Measurements from ENCODE around the gene SRCAP.

DNA sequence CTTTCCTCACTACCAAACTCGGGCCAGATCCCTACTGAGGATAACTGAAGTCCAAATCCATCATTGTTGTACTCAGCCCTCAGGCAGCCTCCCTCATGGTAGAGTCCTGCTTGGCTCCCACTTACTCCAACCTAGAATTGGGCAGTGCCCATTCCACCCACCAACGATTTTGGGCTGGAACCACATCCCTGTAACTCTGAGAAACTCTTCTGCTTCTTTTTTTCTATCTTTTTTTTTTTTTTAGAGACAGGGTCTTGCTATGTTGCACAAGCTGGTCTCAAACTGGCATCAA lies 47.0 kb upstream of the SRCAP start:
- TF ChIP-seq SP1 (CRISPR knock-in tag; conservative IDR thresholded peaks at IDR 0.05): no peak
- TF ChIP-seq FOXJ3 (CRISPR knock-in tag; IDR thresholded peaks at IDR 0.05; ENCODE audit: borderline replicate concordance): no peak
- TF ChIP-seq, protein P1, sequence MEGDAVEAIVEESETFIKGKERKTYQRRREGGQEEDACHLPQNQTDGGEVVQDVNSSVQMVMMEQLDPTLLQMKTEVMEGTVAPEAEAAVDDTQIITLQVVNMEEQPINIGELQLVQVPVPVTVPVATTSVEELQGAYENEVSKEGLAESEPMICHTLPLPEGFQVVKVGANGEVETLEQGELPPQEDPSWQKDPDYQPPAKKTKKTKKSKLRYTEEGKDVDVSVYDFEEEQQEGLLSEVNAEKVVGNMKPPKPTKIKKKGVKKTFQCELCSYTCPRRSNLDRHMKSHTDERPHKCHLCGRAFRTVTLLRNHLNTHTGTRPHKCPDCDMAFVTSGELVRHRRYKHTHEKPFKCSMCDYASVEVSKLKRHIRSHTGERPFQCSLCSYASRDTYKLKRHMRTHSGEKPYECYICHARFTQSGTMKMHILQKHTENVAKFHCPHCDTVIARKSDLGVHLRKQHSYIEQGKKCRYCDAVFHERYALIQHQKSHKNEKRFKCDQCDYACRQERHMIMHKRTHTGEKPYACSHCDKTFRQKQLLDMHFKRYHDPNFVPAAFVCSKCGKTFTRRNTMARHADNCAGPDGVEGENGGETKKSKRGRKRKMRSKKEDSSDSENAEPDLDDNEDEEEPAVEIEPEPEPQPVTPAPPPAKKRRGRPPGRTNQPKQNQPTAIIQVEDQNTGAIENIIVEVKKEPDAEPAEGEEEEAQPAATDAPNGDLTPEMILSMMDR (IDR thresholded peaks at IDR 0.05): no peak

Data from WTC11 (cell line).